Memory B cell (primary cell): Measurements from ENCODE around the gene KRTAP10-2.

Source experiments
- ATAC-seq: fragments of 150-1000 bp; cut with Tn5 transposase; 2 replicates; pipeline ENCODE4 v1.10.0; 2021; ENCODE audit warnings: low read depth, mild to moderate bottlenecking, moderate library complexity
- DNase-seq, 2 donors: peaks; one replicate each; pipeline ENCODE4 v3.0.0; 2022; ENCODE audit warnings: low spot score in 2 of 2
- H3K27ac Mint-ChIP-seq: one replicate; pipeline ENCODE4 v1.8.0; 2022; ENCODE audit warnings: mild to moderate bottlenecking, moderate library complexity, mixed read lengths
- H3K27me3 Mint-ChIP-seq: one replicate; pipeline ENCODE4 v1.8.0; 2022; ENCODE audit warnings: mixed read lengths
- H3K36me3 Mint-ChIP-seq: one replicate; pipeline ENCODE4 v1.8.0; 2022; ENCODE audit warnings: mild to moderate bottlenecking, mixed read lengths
- H3K4me1 Mint-ChIP-seq: one replicate; pipeline ENCODE4 v1.8.0; 2022; ENCODE audit warnings: mixed read lengths
- H3K4me3 Mint-ChIP-seq: one replicate; pipeline ENCODE4 v1.8.0; 2022; ENCODE audit warnings: mild to moderate bottlenecking, moderate library complexity, mixed read lengths
- H3K9me3 Mint-ChIP-seq: one replicate; pipeline ENCODE4 v1.8.0; 2022; ENCODE audit warnings: mixed read lengths

Gene KRTAP10-2

GRCh38 chr21:44548922-44549321 is 2.4 kb downstream of the KRTAP10-2 start:
- no peak overlapping the region for H3K27ac Mint-ChIP-seq
- ATAC-seq (no peak), DNase-seq (no peak)
- H3K4me1 Mint-ChIP-seq: peaks cover 9% of the 10 kb centered on the region
- peaks cover 11% of the 10 kb centered on the region for H3K36me3 Mint-ChIP-seq
- H3K27me3 Mint-ChIP-seq: peaks cover 20% of the 10 kb centered on the region
- peaks cover 18% of the 10 kb centered on the region for H3K9me3 Mint-ChIP-seq
- H3K4me3 Mint-ChIP-seq: no peak overlapping the region

GRCh38 chr21:44548381-44548780 is 2.9 kb downstream of the KRTAP10-2 start:
- DNase-seq (no peak), ATAC-seq (no peak)
- H3K4me3 Mint-ChIP-seq: no peak overlapping the region
- H3K27me3 Mint-ChIP-seq: peaks cover 20% of the 10 kb centered on the region
- H3K27ac Mint-ChIP-seq: no peak overlapping the region
- H3K9me3 Mint-ChIP-seq: peaks cover 18% of the 10 kb centered on the region
- peaks cover 11% of the 10 kb centered on the region for H3K36me3 Mint-ChIP-seq
- peaks cover 9% of the 10 kb centered on the region for H3K4me1 Mint-ChIP-seq

DNA sequence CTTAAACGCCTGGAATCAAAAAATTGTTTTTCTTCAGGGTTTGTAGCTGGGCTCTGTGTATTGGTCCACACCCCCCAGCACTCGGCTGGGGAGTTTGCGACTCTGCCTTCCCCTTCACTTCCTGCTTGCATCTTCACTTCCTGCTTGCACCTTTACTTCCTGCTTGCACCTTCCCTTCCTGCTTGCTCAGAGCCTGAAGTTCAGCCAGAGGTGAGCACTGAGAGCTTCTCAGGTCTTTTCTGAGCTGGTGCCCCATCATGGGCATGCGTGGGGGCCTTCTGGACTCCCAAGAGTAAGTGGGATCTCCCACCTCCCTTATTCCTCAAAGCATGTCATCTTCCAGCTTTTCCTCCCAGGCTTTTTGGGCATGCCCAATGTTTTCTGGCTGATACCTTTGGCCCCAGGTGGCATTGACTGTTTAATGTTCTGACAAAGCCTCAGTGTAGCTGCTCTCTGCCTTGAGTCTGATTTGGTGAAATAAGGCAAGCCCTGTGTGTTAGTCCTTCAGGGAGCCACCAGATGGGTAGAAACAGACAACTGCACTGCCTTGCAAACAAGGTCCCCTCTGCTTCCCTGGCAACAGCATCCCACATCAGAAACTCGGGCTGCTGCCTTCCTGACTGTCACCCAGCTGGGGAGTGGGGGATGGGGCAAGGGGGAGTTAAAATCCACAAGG is 3.5 kb downstream of the KRTAP10-2 start:
- H3K27ac Mint-ChIP-seq: no peak overlapping the region
- DNase-seq (no peak), ATAC-seq (no peak)
- H3K4me1 Mint-ChIP-seq: peaks cover 9% of the 10 kb centered on the region
- H3K27me3 Mint-ChIP-seq: peaks cover 20% of the 10 kb centered on the region
- peaks cover 11% of the 10 kb centered on the region for H3K36me3 Mint-ChIP-seq
- no peak overlapping the region for H3K4me3 Mint-ChIP-seq
- H3K9me3 Mint-ChIP-seq: peaks cover 18% of the 10 kb centered on the region

DNA sequence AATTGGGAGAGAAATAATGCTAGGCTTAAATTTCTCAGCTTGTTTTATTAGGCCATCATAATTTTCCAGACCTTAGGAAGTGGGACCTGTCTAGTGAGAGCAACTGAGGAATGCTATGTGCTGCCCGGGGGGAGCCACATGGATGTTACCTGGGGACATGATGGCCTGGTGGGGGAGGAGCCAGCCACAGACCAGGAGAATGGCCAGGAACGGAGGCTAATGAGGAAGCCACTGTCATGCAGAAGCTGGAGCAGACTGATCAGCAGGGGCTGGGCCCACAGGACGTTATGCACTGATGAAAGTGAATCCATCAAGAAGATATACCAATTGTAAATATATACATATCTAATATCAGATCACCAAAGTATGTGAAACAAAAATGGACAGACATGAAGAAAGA is 6.7 kb downstream of the KRTAP10-2 start:
- no peak overlapping the region for H3K4me3 Mint-ChIP-seq
- H3K9me3 Mint-ChIP-seq: peaks cover 18% of the 10 kb centered on the region
- H3K27me3 Mint-ChIP-seq: peaks cover 16% of the 10 kb centered on the region
- ATAC-seq (no peak), DNase-seq (no peak)
- no peak overlapping the region for H3K27ac Mint-ChIP-seq
- H3K4me1 Mint-ChIP-seq: peaks cover 5% of the 10 kb centered on the region
- H3K36me3 Mint-ChIP-seq: peaks cover 11% of the 10 kb centered on the region

DNA sequence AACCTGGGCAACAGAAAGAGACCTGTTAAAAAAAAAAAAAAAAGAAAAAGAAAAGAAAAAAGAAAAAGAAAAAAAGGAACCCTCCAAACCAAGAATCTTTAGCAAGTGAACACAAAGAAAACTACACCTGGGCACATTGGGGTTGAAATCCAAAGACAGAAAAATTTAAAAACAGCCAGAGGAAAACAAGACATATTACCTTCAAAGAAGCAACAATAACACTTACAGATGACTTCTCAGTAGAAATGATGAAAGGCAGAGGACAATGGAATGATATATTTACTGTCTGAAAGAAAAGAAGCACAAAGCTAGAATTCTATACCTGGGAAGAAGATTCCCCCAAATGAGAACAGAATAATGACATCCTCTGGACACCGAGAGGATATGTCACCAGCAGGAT is 8.6 kb downstream of the KRTAP10-2 start:
- ATAC-seq (no peak), DNase-seq (no peak)
- no peak overlapping the region for H3K4me3 Mint-ChIP-seq
- peaks cover 13% of the 10 kb centered on the region for H3K27me3 Mint-ChIP-seq
- peaks cover 4% of the 10 kb centered on the region for H3K4me1 Mint-ChIP-seq
- peaks cover 10% of the 10 kb centered on the region for H3K36me3 Mint-ChIP-seq
- H3K27ac Mint-ChIP-seq: no peak overlapping the region
- peaks cover 16% of the 10 kb centered on the region for H3K9me3 Mint-ChIP-seq

- H3K9me3 Mint-ChIP-seq: peaks cover 5% of the 10 kb centered on the region
- no peak for DNase-seq
- no peaks in the 10 kb centered on the region for H3K4me1 Mint-ChIP-seq
- peaks cover 15% of the 10 kb centered on the region for H3K27me3 Mint-ChIP-seq
- no peak overlapping the region for H3K27ac Mint-ChIP-seq
- no peak overlapping the region for H3K4me3 Mint-ChIP-seq
- no peak for ATAC-seq
- H3K36me3 Mint-ChIP-seq: no peaks in the 10 kb centered on the region
These were observed 10.5 kb downstream of the KRTAP10-2 start for GRCh38 chr21:44540741-44541288.

- DNase-seq (peak in 1 of 2 donors; percentile 8), ATAC-seq (no peak)
- H3K4me3 Mint-ChIP-seq: no peak within 1 kb of the TSS
- H3K9me3 Mint-ChIP-seq: no peaks in the 10 kb centered on the region
- H3K4me1 Mint-ChIP-seq: no peaks in the 10 kb centered on the region
- peaks cover 15% of the 10 kb centered on the region for H3K27me3 Mint-ChIP-seq
- no peak within 1 kb of the TSS for H3K27ac Mint-ChIP-seq
- H3K36me3 Mint-ChIP-seq: no peaks in the 10 kb centered on the region
These were observed 11.2 kb downstream of the KRTAP10-2 start, which contains the start of gene KRTAP10-1 for GRCh38 chr21:44539991-44540666. Gene KRTAP10-1, minus strand, starts transcription at chr21:44540195. Its CDS starts 45 bp downstream, at chr21:44540150.

- no peaks in the 10 kb centered on the region for H3K9me3 Mint-ChIP-seq
- no peaks in the 10 kb centered on the region for H3K4me1 Mint-ChIP-seq
- DNase-seq (no peak), ATAC-seq (no peak)
- H3K27ac Mint-ChIP-seq: no peak overlapping the region
- peaks cover 17% of the 10 kb centered on the region for H3K27me3 Mint-ChIP-seq
- H3K4me3 Mint-ChIP-seq: no peak overlapping the region
- H3K36me3 Mint-ChIP-seq: no peaks in the 10 kb centered on the region
These were observed 12.3 kb downstream of the KRTAP10-2 start for GRCh38 chr21:44539046-44539445.

GRCh38 chr21:44537930-44538911 is 13.1 kb downstream of the KRTAP10-2 start:
- H3K9me3 Mint-ChIP-seq: no peaks in the 10 kb centered on the region
- no peak overlapping the region for H3K4me3 Mint-ChIP-seq
- ATAC-seq (no peak), DNase-seq (no peak)
- no peak overlapping the region for H3K27ac Mint-ChIP-seq
- H3K36me3 Mint-ChIP-seq: no peaks in the 10 kb centered on the region
- no peaks in the 10 kb centered on the region for H3K4me1 Mint-ChIP-seq
- H3K27me3 Mint-ChIP-seq: peaks cover 17% of the 10 kb centered on the region

DNA sequence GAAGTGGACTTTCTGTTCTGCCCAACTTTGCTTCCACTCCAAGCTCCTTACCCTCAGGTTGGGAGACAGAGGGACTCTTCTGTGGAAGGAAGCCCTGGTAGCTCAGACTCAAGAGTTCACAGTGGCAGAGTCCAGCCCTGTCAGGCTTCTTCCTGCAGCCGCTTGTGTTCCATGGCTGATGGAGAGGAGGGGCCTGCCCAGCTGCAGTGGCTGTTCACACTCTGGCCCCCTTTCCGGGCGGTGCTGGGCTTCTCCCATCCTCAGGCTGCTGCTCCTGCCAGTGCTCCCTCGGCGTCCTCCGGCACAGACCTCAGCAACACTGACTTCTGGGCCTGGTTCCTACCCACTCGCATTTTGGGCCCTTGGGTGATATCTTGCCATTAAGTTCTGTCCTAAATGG is 15.3 kb downstream of the KRTAP10-2 start:
- Mint-ChIP-seq H3K4me1 (no peaks in the 10 kb centered on the region), H3K9me3 (no peaks in the 10 kb centered on the region), H3K4me3 (no peak overlapping the region), H3K36me3 (no peaks in the 10 kb centered on the region), H3K27ac (no peak overlapping the region), H3K27me3 (peaks cover 20% of the 10 kb centered on the region)
- ATAC-seq (no peak), DNase-seq (no peak)

DNA sequence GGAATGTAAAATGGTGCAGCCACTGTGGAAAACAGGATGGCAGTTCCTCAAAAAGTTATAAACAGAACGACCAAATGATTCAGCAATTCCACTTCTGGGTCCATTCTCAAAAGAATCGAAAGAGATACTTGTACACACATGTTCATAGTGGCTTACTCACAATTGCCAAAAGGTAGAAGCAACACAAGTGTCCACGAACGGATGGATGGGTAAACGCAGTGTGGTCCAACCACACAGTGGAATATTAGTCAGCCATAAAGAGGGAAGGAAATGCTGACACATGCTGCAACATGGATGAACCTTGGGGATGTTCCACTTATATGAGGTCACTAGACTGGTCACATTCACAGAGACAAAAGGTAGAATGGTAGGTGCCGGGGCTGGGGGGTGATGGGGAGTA is 16.6 kb downstream of the KRTAP10-2 start:
- Mint-ChIP-seq H3K4me1 (peaks cover 4% of the 10 kb centered on the region), H3K36me3 (no peaks in the 10 kb centered on the region), H3K27me3 (peaks cover 24% of the 10 kb centered on the region), H3K27ac (no peak overlapping the region), H3K9me3 (peaks cover 1% of the 10 kb centered on the region), H3K4me3 (no peak overlapping the region)
- ATAC-seq (no peak), DNase-seq (no peak)

GRCh38 chr21:44533891-44534627 is 17.2 kb downstream of the KRTAP10-2 start:
- Mint-ChIP-seq H3K27ac (no peak overlapping the region), H3K4me3 (no peak overlapping the region), H3K27me3 (peaks cover 20% of the 10 kb centered on the region), H3K9me3 (peaks cover 1% of the 10 kb centered on the region), H3K4me1 (peaks cover 4% of the 10 kb centered on the region), H3K36me3 (no peaks in the 10 kb centered on the region)
- ATAC-seq (no peak), DNase-seq (no peak)

- Mint-ChIP-seq H3K4me1 (peaks cover 4% of the 10 kb centered on the region), H3K9me3 (peaks cover 1% of the 10 kb centered on the region), H3K36me3 (no peaks in the 10 kb centered on the region), H3K27ac (no peak overlapping the region), H3K4me3 (no peak overlapping the region), H3K27me3 (peaks cover 18% of the 10 kb centered on the region)
- no peak for DNase-seq
- ATAC-seq: no peak
These were observed 18.0 kb downstream of the KRTAP10-2 start for GRCh38 chr21:44533121-44533890.
